Measurements from ENCODE around the gene TIMP4.

TIMP4 gene

GRCh38 chr3:12115849-12116248 is 42.9 kb downstream of the TIMP4 start:
- intact Hi-C loops (cut with DNase I): no loop called here
- DNase-seq: no peak

- DNase-seq: no peak
- intact Hi-C loops (cut with DNase I): no loop called here
Observed at GRCh38 chr3:12115104-12115503, 43.6 kb downstream of the TIMP4 start.

- intact Hi-C loops (cut with DNase I): no loop called here
Observed at GRCh38 chr3:12114251-12114650, 44.5 kb downstream of the TIMP4 start.

GRCh38 chr3:12107071-12107713 is 51.5 kb downstream of the TIMP4 start:
- intact Hi-C loops (cut with DNase I): no loop called here
- no peak for DNase-seq

More at GRCh38 chr3:12114251-12114650, 44.5 kb downstream of the TIMP4 start:
- DNase-seq: no peak
